H1 (cell line): Measurements from ENCODE around the gene KTN1. TPM values are rescaled to one million over a fixed set of nuclear protein-coding genes. Genes with fewer than 3 reads are reported as not detected.

Experiments
- CTCF ChIA-PET: fragments of 300-600 bp; sonication (Branson Sonifier 250); formaldehyde crosslinking; loops from one replicate; lab custom pipeline; 2021; ENCODE audit not compliant: partially characterized antibody; lab: Charles Lee
- POLR2A ChIA-PET: fragments of 300-600 bp; sonication (Branson Sonifier 250); formaldehyde crosslinking; loops from one replicate; lab custom pipeline; 2021; ENCODE audit warnings: inconsistent platforms; ENCODE audit not compliant: partially characterized antibody; lab: Charles Lee
- DNase-seq, 2 experiments: peaks; one replicate each; pipeline versions ENCODE4 v3.0.0 to v3.0.0-alpha.2; 2010 to 2022; ENCODE audit warnings: low spot score in 2 of 2, low read depth in 1 of 2, mixed read lengths in 1 of 2
- FAIRE-seq: peaks from 2 replicates; lab custom pipeline; 2011; peaks lifted over from hg19 to GRCh38; lab: Jason Lieb, UNC
- H2AFZ ChIP-seq: 2 replicates; pipeline ENCODE4 v1.8.1; 2012; ENCODE audit warnings: low read length, inconsistent platforms
- H2AK5ac ChIP-seq: 2 replicates; pipeline ENCODE4 v1.6.1; 2013; ENCODE audit warnings: low read depth, low read length
- H2BK120ac ChIP-seq: replicated peaks from 2 replicates; pipeline ENCODE3; 2013; ENCODE audit warnings: low read depth, low read length, inconsistent platforms
- H2BK12ac ChIP-seq: 2 replicates; pipeline ENCODE4 v1.6.1; 2013; ENCODE audit warnings: low read depth, low read length
- H2BK15ac ChIP-seq: 2 replicates; pipeline ENCODE4 v1.6.1; 2013; ENCODE audit warnings: low read length
- H2BK20ac ChIP-seq: 2 replicates; pipeline ENCODE4 v1.6.1; 2013; ENCODE audit warnings: low read length
- H2BK5ac ChIP-seq: 2 replicates; pipeline ENCODE4 v1.6.1; 2013; ENCODE audit warnings: low read depth, low read length
- H3K14ac ChIP-seq: 2 replicates; pipeline ENCODE4 v1.6.1; 2013; ENCODE audit warnings: inconsistent platforms; ENCODE audit not compliant: insufficient read length
- H3K18ac ChIP-seq: 2 replicates; pipeline ENCODE4 v1.6.1; 2013; ENCODE audit warnings: low read length; ENCODE audit errors: extremely low read depth
- H3K23ac ChIP-seq: 2 replicates; pipeline ENCODE4 v1.6.1; 2013; ENCODE audit warnings: inconsistent platforms; ENCODE audit not compliant: insufficient read length
- H3K23me2 ChIP-seq: 2 replicates; pipeline ENCODE4 v1.6.1; 2013; ENCODE audit warnings: low read depth, low read length
- H3K27ac ChIP-seq: 2 replicates; pipeline ENCODE4 v1.6.1; 2011; ENCODE audit warnings: low read depth, low read length, inconsistent platforms
- H3K27me3 ChIP-seq, 4 experiments: replicated peaks in 1 of 4; 1 replicate in 1 of 4; 2 replicates in 3 of 4; pipeline versions ENCODE4 v1.6.1 to v1.8.1; 2011 to 2013; ENCODE audit warnings: low read length in 3 of 4, mild to moderate bottlenecking in 3 of 4, inconsistent platforms in 2 of 4, mixed read lengths in 2 of 4, moderate library complexity in 1 of 4; ENCODE audit not compliant: control insufficient read depth in 3 of 4, insufficient read depth in 3 of 4; ENCODE audit errors: extremely low read depth in 1 of 4
- H3K36me3 ChIP-seq, 4 experiments: 2 replicates each; pipeline versions ENCODE4 v1.6.1 to v1.8.1; 2011 to 2013; ENCODE audit warnings: mild to moderate bottlenecking in 4 of 4, low read length in 3 of 4, moderate library complexity in 2 of 4, control low read depth in 1 of 4, inconsistent platforms in 1 of 4; ENCODE audit not compliant: insufficient read depth in 4 of 4, control insufficient read depth in 2 of 4
- H3K4ac ChIP-seq: replicated peaks from 2 replicates; pipeline ENCODE3; 2013; ENCODE audit warnings: low read length, low read depth, mixed read lengths, inconsistent platforms; ENCODE audit not compliant: insufficient read length
- H3K4me1 ChIP-seq, 4 experiments: replicated peaks in 1 of 4; 1 replicate in 1 of 4; 2 replicates in 3 of 4; pipeline versions ENCODE4 v1.6.1 to v1.8.1; 2011 to 2013; ENCODE audit warnings: low read length in 3 of 4, inconsistent platforms in 2 of 4, mixed read lengths in 1 of 4; ENCODE audit not compliant: insufficient read depth in 4 of 4, control insufficient read depth in 3 of 4
- H3K4me2 ChIP-seq, 2 experiments: 2 replicates each; pipeline versions ENCODE4 v1.6.1 to v1.8.1; 2011 to 2013; ENCODE audit warnings: low read depth in 2 of 2, low read length in 2 of 2, control low read depth in 1 of 2, inconsistent platforms in 1 of 2, mild to moderate bottlenecking in 1 of 2; ENCODE audit not compliant: insufficient read depth in 1 of 2
- H3K4me3 ChIP-seq, 4 experiments: fragments of 200-600, 300-600 bp in 1 of 4; sonication (generic), shearing (Covaris generic), sonication (Bioruptor Twin) in 1 of 4; 2 replicates each; pipeline versions ENCODE4 v1.5.1 to v1.8.1; 2011 to 2016; ENCODE audit warnings: low read length in 4 of 4, low read depth in 3 of 4, control low read depth in 2 of 4, inconsistent platforms in 2 of 4, mild to moderate bottlenecking in 2 of 4, mixed read lengths in 1 of 4, moderate library complexity in 1 of 4; ENCODE audit not compliant: insufficient read depth in 2 of 4; ENCODE audit errors: extremely low read depth in 1 of 4
- H3K56ac ChIP-seq: replicated peaks from 2 replicates; pipeline ENCODE3; 2013; ENCODE audit warnings: low read depth, mild to moderate bottlenecking, mixed read lengths, low read length, inconsistent platforms; ENCODE audit not compliant: insufficient read length
- H3K79me1 ChIP-seq: 2 replicates; pipeline ENCODE4 v1.6.1; 2013; ENCODE audit warnings: low read depth, low read length, control low read depth
- H3K79me2 ChIP-seq, 2 experiments: 2 replicates each; pipeline versions ENCODE4 v1.6.1 to v1.8.1; 2012 to 2013; ENCODE audit warnings: low read length in 2 of 2, mild to moderate bottlenecking in 2 of 2, inconsistent platforms in 1 of 2; ENCODE audit not compliant: insufficient read depth in 2 of 2, control insufficient read depth in 1 of 2
- H3K9ac ChIP-seq, 4 experiments: replicated peaks in 1 of 4; 1 replicate in 1 of 4; 2 replicates in 3 of 4; pipeline versions ENCODE4 v1.6.1 to v1.8.1; 2011 to 2013; ENCODE audit warnings: low read depth in 3 of 4, low read length in 3 of 4, control low read depth in 2 of 4, mild to moderate bottlenecking in 2 of 4, moderate library complexity in 2 of 4, inconsistent platforms in 1 of 4; ENCODE audit errors: extremely low read depth in 1 of 4
- H3K9me3 ChIP-seq, 2 experiments: 2 replicates each; pipeline versions ENCODE4 v1.6.1 to v1.8.1; 2012 to 2013; ENCODE audit warnings: mild to moderate bottlenecking in 2 of 2, moderate library complexity in 2 of 2, control low read depth in 1 of 2, inconsistent platforms in 1 of 2, low read depth in 1 of 2, low read length in 1 of 2, mixed read lengths in 1 of 2; ENCODE audit not compliant: insufficient read depth in 2 of 2
- H4K20me1 ChIP-seq, 2 experiments: replicated peaks in 1 of 2; 2 replicates each; pipeline versions ENCODE3 to v1.8.1; 2011 to 2013; ENCODE audit warnings: inconsistent platforms in 2 of 2, low read length in 2 of 2, mild to moderate bottlenecking in 1 of 2; ENCODE audit not compliant: insufficient read depth in 2 of 2, control insufficient read depth in 1 of 2
- H4K5ac ChIP-seq: 2 replicates; pipeline ENCODE4 v1.6.1; 2013; ENCODE audit warnings: low read length, low read depth, mixed read lengths, inconsistent platforms; ENCODE audit not compliant: insufficient read length
- H4K8ac ChIP-seq: 2 replicates; pipeline ENCODE4 v1.8.0; 2013; ENCODE audit warnings: mild to moderate bottlenecking, moderate library complexity, low read length, inconsistent platforms; ENCODE audit not compliant: insufficient read depth; ENCODE audit errors: extremely low read depth
- H4K91ac ChIP-seq: replicated peaks from 2 replicates; pipeline ENCODE3; 2013; ENCODE audit warnings: low read length, mixed read lengths, inconsistent platforms; ENCODE audit not compliant: insufficient read length
- ASH2L ChIP-seq: fragments of 200-600, 300-600 bp; sonication (generic); IDR thresholded peaks from one replicate; pipeline ENCODE4 v1.7.1; 2017; ENCODE audit warnings: low read length
- CBX8 ChIP-seq: fragments of 300-800, 300-1000 bp; sonication (generic); IDR thresholded peaks from 2 replicates; pipeline ENCODE4 v1.7.1; 2016; ENCODE audit warnings: low read depth, low read length, borderline replicate concordance
- CHD2 ChIP-seq: IDR thresholded peaks from 2 replicates; pipeline ENCODE4 v1.6.1; 2012; ENCODE audit warnings: low read length, improper control_type of control experiment
- EGR1 ChIP-seq: IDR thresholded peaks from 2 replicates; pipeline ENCODE4 v1.6.1; 2011; ENCODE audit warnings: low read depth, low read length, borderline replicate concordance
- EP300 ChIP-seq, 2 experiments: IDR thresholded peaks; 1 replicate in 1 of 2; 2 replicates in 1 of 2; pipeline ENCODE4 v1.6.1; 2011 to 2012; ENCODE audit warnings: low read depth in 2 of 2, low read length in 2 of 2, mild to moderate bottlenecking in 2 of 2, borderline replicate concordance in 1 of 2, inconsistent platforms in 1 of 2, moderate library complexity in 1 of 2
- HDAC6 ChIP-seq: IDR thresholded peaks from one replicate; pipeline ENCODE4 v1.7.1; 2012; ENCODE audit warnings: low read depth, mild to moderate bottlenecking, inconsistent platforms, low read length, moderate library complexity
- KDM5A ChIP-seq: fragments of 200-600 bp; IDR thresholded peaks from 2 replicates; pipeline ENCODE4 v1.7.1; 2012; ENCODE audit warnings: mild to moderate bottlenecking, low read length, inconsistent platforms, mixed read lengths
- POLR2AphosphoS5 ChIP-seq: IDR thresholded peaks from 2 replicates; pipeline ENCODE4 v1.6.1; 2011; ENCODE audit warnings: low read depth, low read length
- RAD21 ChIP-seq, 2 experiments: IDR thresholded peaks in 1 of 2; conservative IDR thresholded peaks in 1 of 2; 2 replicates each; pipeline ENCODE4 v1.6.1; 2011; ENCODE audit warnings: low read depth in 2 of 2, low read length in 2 of 2, improper control_type of control experiment in 1 of 2, inconsistent platforms in 1 of 2, mild to moderate bottlenecking in 1 of 2, moderate library complexity in 1 of 2
- RFX5 ChIP-seq: IDR thresholded peaks from 2 replicates; pipeline ENCODE4 v1.6.1; 2011; ENCODE audit warnings: low read depth, low read length, improper control_type of control experiment, borderline replicate concordance
- SAP30 ChIP-seq: fragments of 300-600 bp; sonication (generic); IDR thresholded peaks from 2 replicates; pipeline ENCODE4 v1.7.1; 2012; ENCODE audit warnings: low read length, moderate library complexity, mild to moderate bottlenecking, inconsistent platforms; ENCODE audit not compliant: insufficient read depth, insufficient replicate concordance
- SIN3A ChIP-seq, 2 experiments: IDR thresholded peaks in 1 of 2; conservative IDR thresholded peaks in 1 of 2; 2 replicates each; pipeline ENCODE4 v1.6.1; 2011 to 2012; ENCODE audit warnings: low read length in 2 of 2, improper control_type of control experiment in 1 of 2, low read depth in 1 of 2, mild to moderate bottlenecking in 1 of 2
- polyA plus RNA-seq, 7 experiments: library from polyadenylated mRNA; depleted of rRNA in 3 of 7; stranded (reverse) in 5 of 7; unstranded in 2 of 7; fragments of >200 nt in 5 of 7; fragments of 200-250 nt in 2 of 7; gene quantifications; 1 replicate in 5 of 7; 2 replicates in 1 of 7; 4 replicates in 1 of 7; pipeline versions ENCODE4 v1.2.1 to v1.2.3, GENCODE V29; 2011 to 2013; ENCODE audit warnings: missing spikeins in 2 of 7, mixed read lengths in 2 of 7
- total RNA-seq: library from RNA; stranded (reverse); fragmentation: NEBNext Ultra II Directional; extraction: Animal tissue kit (Norgen Biotek cat#: 25700); gene quantifications from 2 replicates; pipeline ENCODE4 v1.2.1, GENCODE V29; 2021

KTN1 gene
- total and polyA plus RNA-seq, 2 of the 8 experiments (the other 6 are each of a cell fraction or from before 2014, with no cell fraction given) = 15.4 to 151 TPM

DNA sequence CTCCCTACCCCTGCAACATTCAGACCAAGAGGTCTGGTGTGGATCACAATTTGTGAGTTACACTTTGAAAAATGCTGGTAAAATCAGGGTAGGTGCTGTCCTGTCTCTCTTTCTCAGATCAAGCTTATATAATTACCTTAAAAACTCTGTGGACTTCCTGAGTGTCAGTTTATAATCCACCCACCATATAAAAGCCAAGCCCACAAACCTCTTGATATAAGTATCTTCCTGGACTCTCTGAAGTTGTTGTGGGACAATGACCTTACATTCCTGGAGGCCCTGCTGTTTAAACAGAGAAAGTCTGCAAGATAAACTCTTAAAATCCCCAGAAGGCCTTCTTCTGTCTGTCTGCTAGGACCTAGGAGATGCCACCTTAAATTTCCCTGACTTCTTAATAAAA, 11.4 kb upstream of the KTN1 start:
- H2BK15ac ChIP-seq = no peak overlapping the region
- H4K8ac ChIP-seq = no peak overlapping the region
- TF ChIP-seq RAD21 (IDR thresholded peaks at IDR 0.05 in 1 of 2, conservative IDR thresholded peaks at IDR 0.05 in 1 of 2; ENCODE audit: low read depth in 2 of 2, low read length in 2 of 2) = no peak
- TF ChIP-seq SAP30 = no peak
- TF ChIP-seq EGR1 = no peak
- TF ChIP-seq SIN3A (conservative IDR thresholded peaks at IDR 0.05 in 1 of 2, IDR thresholded peaks at IDR 0.05 in 1 of 2; ENCODE audit: low read depth in 1 of 2, low read length in 2 of 2) = no peak
- no peak for TF ChIP-seq KDM5A
- TF ChIP-seq EP300 (IDR thresholded peaks at IDR 0.05; ENCODE audit: borderline replicate concordance in 1 of 2, low read depth in 2 of 2, low read length in 2 of 2) = no peak
- no peak for TF ChIP-seq CHD2
- TF ChIP-seq RFX5 = no peak
- TF ChIP-seq POLR2AphosphoS5 = no peak
- no peak for TF ChIP-seq CBX8
- no peak for TF ChIP-seq HDAC6
- TF ChIP-seq ASH2L = no peak
- H3K4ac ChIP-seq = no peak overlapping the region
- H3K9ac ChIP-seq = no peak overlapping the region
- no peak overlapping the region for H2BK5ac ChIP-seq
- POLR2A ChIA-PET = interaction anchor here (1.1 kb wide), 2 partner anchors 12 to 14 kb away, joined by 3 read pairs; no protein-coding TSS in a partner anchor
- no peaks in the 10 kb centered on the region for H3K9me3 ChIP-seq
- no peaks in the 10 kb centered on the region for H3K27me3 ChIP-seq
- H2BK20ac ChIP-seq = no peak overlapping the region
- no peaks in the 10 kb centered on the region for H3K4me1 ChIP-seq
- H3K23me2 ChIP-seq = no peaks in the 10 kb centered on the region
- no peak overlapping the region for H3K27ac ChIP-seq
- no peaks in the 10 kb centered on the region for H3K79me1 ChIP-seq
- no peak overlapping the region for H3K4me3 ChIP-seq
- no peaks in the 10 kb centered on the region for H4K20me1 ChIP-seq
- no peak overlapping the region for H3K23ac ChIP-seq
- H2AK5ac ChIP-seq = no peak overlapping the region
- H2AFZ ChIP-seq = no peak overlapping the region
- no peak overlapping the region for H2BK120ac ChIP-seq
- H4K91ac ChIP-seq = no peak overlapping the region
- no peak overlapping the region for H3K4me2 ChIP-seq
- H3K79me2 ChIP-seq = no peaks in the 10 kb centered on the region
- H4K5ac ChIP-seq = no peak overlapping the region
- no peak for FAIRE-seq
- no peak overlapping the region for H3K18ac ChIP-seq
- no peak overlapping the region for H3K56ac ChIP-seq
- H2BK12ac ChIP-seq = no peak overlapping the region
- CTCF ChIA-PET = no interaction called here
- no peaks in the 10 kb centered on the region for H3K36me3 ChIP-seq
- no peak overlapping the region for H3K14ac ChIP-seq
- DNase-seq = no peak
